GM21390 (cell line): ENCODE data around the gene P4HTM.
"Not testable (repeated sequence)": the region's sequence is repeated elsewhere in the genome, so short reads cannot be mapped to it uniquely, and the experiment has no call there.

ENCODE experiments used
- ATAC-seq: cut with Tn5 transposase; IDR thresholded peaks from one replicate; pipeline ENCODE4 v1.9.1; 2021; ENCODE audit not compliant: unreplicated experiment

The P4HTM gene

DNA sequence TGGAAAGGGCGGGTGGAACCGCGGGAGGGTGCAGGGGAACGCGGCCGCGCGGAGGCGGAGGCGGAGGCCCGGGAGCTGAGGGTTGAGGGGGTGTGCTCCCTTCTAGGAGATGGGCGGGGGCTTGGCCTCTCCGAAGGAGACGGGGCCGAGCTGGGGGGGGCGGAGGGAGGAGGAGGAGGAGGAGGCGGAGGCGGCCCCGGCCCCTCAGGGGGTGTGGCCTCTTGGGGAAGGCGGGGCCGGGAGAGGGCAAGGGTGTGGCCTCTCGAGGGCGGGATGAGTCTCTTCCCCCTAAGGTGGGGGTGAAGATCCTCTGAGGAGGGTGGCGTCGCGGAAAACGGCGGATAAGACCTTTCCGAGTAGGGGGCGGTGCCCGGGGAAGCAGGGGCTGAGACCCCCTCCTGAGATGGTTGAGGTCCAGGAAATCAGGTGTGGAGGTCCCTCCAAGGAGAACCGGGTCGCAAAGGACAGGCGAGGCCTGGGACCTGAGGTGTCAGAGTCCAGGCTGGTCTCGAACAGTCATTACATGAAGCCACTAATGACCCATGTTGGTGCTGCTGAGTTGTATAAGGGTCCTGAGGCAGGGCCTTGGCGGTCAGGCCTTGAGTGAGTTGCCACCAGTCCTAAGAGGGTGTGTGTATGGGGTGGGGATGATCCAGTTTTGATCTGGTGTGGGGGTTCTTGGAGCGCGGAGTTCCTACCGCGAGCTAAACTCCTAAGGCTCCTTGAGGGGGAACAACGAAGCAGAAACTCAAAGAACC is 17.9 kb downstream of the P4HTM start:
- ATAC-seq: peak; percentile 45

DNA sequence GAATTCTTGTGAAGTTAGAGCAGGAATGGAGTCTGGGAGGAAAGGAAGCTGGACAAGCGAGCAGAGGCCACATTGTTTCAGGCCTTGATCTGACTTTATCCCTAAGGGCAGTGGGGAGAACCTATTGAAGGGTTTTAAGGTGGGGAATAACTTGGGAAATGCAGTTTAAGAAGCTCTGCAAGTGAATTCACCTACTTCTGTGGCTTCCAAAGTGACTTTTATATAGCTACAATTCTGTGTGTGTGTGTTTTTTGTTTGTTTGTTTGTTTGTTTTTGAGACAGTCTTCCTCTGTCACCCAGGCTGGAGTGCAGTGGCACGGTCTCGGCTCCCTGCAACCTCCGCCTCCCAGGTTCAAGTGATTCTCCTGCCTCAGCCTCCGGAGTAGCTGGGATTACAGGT is 18.6 kb downstream of the P4HTM start:
- ATAC-seq: not testable (repeated sequence)

- no peak for ATAC-seq
These were observed 19.4 kb downstream of the P4HTM start for GRCh38 chr3:49009396-49009795.

- ATAC-seq: no peak
These were observed 22.5 kb downstream of the P4HTM start for GRCh38 chr3:49012441-49013017.

- ATAC-seq: no peak
These were observed 23.2 kb downstream of the P4HTM start for GRCh38 chr3:49013113-49013737.

- no peak for ATAC-seq
These were observed 24.0 kb downstream of the P4HTM start for GRCh38 chr3:49013738-49014660.

- no peak for ATAC-seq
These were observed 25.0 kb downstream of the P4HTM start for GRCh38 chr3:49015072-49015471.

- no peak for ATAC-seq
These were observed 25.7 kb downstream of the P4HTM start for GRCh38 chr3:49015765-49016164.

- ATAC-seq: no peak
These were observed 26.6 kb downstream of the P4HTM start for GRCh38 chr3:49016414-49017228.

DNA sequence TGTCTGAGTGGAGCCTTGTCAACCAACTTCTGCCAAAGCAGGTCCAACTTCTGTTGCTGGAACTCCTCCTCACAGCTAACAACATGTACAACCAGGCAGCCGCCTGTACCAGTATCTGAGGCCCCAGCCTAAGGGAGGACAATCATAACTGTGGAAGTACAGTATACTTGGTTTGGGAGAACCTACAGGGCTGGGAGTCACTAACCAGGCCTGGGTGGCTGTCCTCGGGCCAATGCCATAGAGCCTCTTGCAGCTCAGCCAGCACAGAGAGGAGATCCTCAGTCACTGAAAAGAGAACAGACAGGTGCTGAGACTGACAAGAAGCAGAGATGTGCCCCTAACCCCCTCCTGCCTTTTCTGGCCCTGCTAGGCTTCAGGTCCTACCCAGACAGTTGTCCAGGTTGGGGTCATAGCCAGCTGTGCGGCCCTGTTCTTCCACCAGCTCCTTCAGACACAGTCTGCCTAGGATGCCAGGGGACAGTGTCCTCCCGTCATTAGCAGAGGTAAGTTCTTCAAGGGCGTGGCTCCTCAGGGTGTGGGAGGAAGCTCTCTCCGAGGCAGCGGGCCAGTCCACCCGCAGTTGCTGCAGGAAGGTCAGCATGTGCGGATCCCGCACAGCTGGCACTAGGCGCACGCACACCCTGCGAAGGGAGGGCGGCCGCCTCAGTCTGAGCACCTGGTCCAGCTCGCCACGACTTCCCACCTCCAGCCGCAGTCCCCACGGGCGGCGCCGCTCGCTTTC is 27.4 kb downstream of the P4HTM start:
- no peak for ATAC-seq

- no peak for ATAC-seq
These were observed 28.1 kb downstream of the P4HTM start, which contains the start of gene DALRD3 for GRCh38 chr3:49017971-49018706. Gene DALRD3, minus strand, starts transcription at chr3:49018580. Its CDS starts 16 bp downstream, at chr3:49018564.

GRCh38 chr3:49018707-49019006 is 28.6 kb downstream of the P4HTM start:
- ATAC-seq: no peak

DNA sequence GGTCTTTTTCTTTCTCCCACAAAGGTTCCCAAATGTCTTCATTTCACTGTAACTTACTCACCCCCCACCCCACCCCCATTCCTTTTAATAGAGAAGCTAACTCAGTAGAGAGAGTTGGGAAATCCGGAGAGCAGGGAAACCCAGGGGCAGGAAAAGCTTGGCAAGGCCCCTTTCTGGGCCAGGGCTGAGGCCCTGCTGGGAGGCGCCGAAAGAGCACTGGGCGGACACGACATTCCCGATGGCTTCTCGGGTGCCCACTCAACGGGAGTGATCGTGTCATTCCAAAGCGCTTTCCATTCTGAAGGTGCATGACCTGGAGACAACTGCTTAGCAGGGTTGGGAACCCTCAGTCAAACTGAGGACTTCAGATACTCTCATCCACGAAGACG is 29.9 kb downstream of the P4HTM start:
- no peak for ATAC-seq

DNA sequence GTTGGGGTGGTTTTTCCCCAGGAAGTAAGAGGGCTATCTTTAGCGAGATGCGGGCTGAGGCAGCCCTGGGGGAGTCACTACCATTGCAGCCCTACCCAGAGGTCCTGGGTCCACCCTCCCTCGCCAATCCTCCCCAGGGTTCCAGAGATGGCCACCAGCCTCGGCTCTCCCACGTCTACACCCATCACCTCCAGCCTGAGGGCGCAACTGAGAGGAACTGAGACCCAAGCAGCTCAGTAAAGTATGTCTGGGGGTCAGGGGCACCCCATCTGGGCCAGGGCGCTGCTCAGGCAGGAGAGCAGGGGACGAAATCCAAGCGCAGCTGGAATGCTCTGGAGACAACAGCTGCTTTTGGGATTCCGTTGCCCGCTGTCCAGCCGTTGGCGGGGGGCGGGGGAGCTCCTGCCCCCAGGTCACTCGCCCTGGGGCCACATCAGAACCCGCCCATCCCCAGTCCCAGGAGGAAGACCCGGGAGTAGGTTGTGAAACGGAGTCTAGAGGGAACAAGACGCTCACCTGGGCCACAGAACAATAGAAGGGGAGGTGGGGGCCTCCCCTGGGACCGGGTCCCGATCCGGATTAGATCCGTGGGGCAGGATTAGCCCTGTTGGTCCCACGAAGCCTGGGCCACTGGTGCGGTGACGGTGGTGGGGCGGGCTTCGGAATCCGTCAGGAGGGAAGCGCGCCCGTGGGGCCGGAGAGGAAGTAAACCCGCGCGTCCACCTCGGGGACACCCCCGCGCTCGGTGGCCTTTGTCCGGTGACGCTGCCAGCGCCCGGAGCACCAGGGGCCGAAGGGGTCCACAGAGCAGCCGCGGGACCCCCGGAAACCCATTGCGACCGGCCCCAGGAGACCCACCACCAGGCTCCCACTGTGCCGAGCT is 30.5 kb downstream of the P4HTM start:
- ATAC-seq: peak; percentile 1

- peak; percentile 48 for ATAC-seq
These were observed 31.3 kb downstream of the P4HTM start for GRCh38 chr3:49021213-49021812.

DNA sequence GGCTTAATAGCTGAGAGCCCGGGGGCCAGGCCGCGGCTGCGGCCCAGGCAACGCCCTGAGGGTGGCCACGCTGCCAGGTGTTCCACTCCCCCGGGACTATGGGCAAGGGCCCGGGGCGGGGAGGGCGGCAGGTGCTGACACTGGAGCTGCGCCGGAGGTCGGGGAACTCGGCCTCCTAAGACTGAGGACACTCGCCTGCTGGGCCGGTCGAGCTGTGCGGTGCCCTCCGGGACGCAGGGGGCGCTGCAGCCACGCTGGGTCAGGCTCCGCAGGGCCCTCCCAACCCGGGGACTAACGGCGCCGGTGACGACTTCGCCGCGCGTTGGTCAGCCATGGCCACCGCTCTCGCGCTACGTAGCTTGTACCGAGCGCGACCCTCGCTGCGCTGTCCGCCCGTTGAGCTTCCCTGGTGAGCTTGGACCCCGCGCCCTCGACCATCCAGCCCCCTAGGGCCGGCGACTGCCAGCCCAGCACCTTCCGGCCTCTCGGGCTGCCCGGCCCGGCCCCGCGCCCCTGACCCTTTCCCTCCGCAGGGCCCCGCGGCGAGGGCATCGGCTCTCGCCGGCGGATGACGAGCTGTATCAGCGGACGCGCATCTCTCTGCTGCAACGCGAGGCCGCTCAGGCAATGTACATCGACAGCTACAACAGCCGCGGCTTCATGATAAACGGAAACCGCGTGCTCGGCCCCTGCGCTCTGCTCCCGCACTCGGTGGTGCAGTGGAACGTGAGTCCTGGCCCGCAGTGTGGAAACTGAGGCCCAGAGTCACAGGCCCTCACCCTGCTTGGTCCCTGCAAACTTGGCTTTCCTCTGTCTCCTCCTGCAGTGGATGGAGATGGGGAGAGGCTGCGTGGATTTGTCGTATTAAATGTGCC is 32.0 kb downstream of the P4HTM start, which contains the start of gene NDUFAF3:
NDUFAF3 (plus strand) TSS at position 309 of the 875 bp plus-strand sequence; CDS start at position 333, 24 bp downstream.
- ATAC-seq: peak; percentile 52
